Fibroblast of villous mesenchyme (primary cell): Measurements from ENCODE around the gene STAT4. TPM values are rescaled to one million over a fixed set of nuclear protein-coding genes. Genes with fewer than 3 reads are reported as not detected.

Experiments
- DNase-seq: peaks from one replicate; pipeline ENCODE4 v3.0.0-alpha.2; 2010; ENCODE audit warnings: low read depth
- H3K4me3 ChIP-seq: 2 replicates; pipeline ENCODE4 v1.5.1; 2011; ENCODE audit warnings: low read depth, mild to moderate bottlenecking, low read length
- total RNA-seq: library from RNA; depleted of rRNA; stranded (reverse); fragments of >200 nt; gene quantifications from 2 replicates; pipeline ENCODE4 v1.2.3, GENCODE V29; 2012
- TF ChIP-seq, protein P1 (sequence below): IDR thresholded peaks from 2 replicates; pipeline ENCODE4 v1.5.1; 2012; ENCODE audit warnings: low read depth, mild to moderate bottlenecking, low read length; ENCODE audit not compliant: insufficient read depth

STAT4 gene
- total RNA-seq, 1 donor: 2.6 TPM

DNA sequence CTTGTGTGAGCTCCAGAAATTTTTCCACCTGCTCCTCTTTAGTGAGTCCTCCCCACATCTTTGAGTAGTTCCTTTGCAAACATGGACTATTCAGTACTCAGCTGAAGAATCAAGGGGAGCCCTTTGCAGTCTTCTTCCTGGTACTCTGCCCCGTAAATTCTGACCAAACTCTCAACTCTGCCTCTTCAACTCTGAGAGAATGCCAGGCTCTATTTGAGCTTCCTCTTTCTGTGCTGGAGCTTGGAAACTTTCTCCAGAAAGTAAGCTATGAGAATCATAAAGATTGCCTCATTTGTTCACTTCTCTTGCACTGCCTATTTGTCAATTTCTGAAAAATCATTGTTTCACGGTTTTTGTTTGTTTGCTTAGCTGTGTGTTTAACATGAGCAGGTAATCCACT, 7.4 kb upstream of the STAT4 start:
- DNase-seq: no peak
- TF ChIP-seq, protein P1, sequence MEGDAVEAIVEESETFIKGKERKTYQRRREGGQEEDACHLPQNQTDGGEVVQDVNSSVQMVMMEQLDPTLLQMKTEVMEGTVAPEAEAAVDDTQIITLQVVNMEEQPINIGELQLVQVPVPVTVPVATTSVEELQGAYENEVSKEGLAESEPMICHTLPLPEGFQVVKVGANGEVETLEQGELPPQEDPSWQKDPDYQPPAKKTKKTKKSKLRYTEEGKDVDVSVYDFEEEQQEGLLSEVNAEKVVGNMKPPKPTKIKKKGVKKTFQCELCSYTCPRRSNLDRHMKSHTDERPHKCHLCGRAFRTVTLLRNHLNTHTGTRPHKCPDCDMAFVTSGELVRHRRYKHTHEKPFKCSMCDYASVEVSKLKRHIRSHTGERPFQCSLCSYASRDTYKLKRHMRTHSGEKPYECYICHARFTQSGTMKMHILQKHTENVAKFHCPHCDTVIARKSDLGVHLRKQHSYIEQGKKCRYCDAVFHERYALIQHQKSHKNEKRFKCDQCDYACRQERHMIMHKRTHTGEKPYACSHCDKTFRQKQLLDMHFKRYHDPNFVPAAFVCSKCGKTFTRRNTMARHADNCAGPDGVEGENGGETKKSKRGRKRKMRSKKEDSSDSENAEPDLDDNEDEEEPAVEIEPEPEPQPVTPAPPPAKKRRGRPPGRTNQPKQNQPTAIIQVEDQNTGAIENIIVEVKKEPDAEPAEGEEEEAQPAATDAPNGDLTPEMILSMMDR: no peak

DNA sequence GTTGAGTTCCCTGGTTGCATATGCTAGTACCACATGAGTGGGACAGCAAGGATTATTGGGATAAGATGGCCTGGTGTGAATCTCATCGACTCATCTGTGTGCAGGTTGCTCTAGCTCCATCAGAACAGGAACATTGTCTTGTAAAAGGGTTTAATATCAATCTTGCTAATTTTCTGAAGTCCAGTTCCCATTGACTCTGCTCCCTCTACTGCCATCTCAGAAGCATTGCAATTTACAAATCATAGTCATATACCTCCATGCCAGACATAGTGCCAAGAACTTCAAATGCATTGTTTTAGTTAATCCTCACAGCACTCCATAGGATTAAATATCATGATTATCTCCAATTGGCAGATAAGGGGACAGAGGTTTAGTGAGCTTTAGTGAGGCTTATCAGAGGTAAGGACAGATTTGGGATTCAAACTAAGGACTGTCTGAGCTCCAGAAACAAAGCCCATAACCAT, 4.8 kb upstream of the STAT4 start:
- TF ChIP-seq, protein P1: peak; percentile 70
- H3K4me3 ChIP-seq: no peak overlapping the region
- DNase-seq: peak; percentile 62

More for the DNA sequence above, 7.4 kb upstream of the STAT4 start:
- H3K4me3 ChIP-seq: no peak overlapping the region

DNA sequence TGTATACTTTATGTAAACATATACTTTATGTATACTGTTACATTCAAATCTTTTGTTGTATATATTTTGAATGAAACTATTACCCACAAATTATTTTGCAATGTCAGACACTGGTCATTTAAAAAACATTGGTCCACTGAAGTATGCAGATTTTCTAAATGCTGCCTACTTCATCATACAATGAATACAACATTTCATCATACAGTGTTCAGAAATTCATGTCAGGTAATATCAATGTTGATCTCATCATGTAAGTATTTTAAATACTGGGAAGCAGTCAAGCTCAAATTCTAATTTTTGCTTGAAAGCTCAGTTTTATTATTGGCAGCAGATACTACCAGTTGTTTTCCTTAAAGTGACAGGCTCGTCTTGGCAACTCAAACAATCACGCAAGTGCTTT, 2.9 kb upstream of the STAT4 start:
- TF ChIP-seq, protein P1: no peak
- DNase-seq: no peak
- no peak overlapping the region for H3K4me3 ChIP-seq

DNA sequence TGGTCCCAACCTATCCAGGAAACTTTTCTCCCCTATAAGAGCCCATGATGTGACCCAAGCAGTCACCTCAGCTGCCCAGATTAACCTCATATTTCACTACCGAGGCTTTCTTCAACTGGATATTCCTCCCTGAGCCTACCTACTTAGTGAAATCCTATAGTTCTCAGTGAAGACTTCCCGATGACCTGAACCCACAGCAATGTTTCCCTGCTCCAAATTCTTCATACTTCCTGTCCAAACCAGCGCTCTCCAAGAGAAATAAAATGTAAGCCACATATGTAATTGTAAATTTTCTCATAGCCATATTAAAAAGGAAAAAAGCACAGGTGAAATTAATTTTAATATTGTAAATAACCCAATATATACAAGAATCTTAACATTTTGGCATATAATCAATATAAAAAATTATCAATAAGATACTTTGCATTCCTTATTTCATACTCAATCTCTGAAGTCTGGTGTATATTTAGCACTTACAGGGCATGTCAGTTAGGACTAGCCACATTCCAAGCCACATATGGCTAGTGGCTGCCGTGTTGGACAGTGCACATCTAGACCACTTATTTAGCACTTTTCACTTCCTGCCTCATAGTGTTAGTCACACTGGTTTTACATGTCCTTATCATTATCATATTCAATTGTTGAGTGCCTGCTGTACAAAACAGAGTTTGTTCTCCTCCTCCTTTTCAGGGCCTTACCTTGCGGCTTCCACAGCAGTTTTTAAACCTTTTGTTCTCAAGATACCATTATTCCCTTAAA, 1.9 kb upstream of the STAT4 start:
- TF ChIP-seq, protein P1: no peak
- H3K4me3 ChIP-seq: no peak overlapping the region
- peak; percentile 44 for DNase-seq

DNA sequence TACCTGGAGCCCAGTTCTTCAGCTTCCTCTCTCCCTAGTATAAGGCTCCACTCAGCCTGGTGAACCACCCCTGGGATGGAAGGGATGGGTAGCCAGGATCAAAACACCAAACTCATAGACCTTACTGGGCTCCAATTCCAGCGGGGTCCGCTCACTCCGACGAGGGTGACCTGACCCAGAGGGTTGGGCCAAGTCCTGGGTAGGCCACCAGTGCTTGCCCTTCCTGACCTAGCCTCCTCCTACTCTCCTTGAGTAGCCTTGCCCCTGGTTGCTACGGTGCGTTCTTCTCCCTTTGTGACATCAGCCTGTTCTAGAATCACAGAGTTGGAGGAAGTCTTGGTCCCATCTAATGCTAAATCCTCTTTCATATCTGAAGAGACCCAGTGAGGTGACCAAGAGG, 537 bp upstream of the STAT4 start:
- TF ChIP-seq, protein P1: no peak
- DNase-seq: no peak
- no peak overlapping the region for H3K4me3 ChIP-seq

DNA sequence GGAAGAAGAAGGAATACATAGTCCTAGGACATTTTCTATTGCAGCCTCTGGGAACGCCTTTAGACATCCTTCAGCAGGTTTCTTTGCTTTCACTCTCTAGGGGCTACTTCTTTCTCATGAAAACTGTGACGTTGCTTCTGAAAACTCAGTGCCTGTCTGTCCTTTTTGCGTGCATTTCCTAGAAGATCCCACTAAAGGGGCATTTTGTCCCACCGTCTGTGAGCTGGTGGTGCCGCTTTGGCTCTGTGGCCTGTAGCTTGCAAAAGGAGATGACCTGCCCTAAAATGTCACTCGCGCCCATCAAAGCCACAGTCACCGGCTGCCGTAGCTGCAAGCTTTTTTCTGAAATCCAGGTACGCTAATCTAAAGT, 579 bp downstream of the STAT4 start:
- H3K4me3 ChIP-seq: peak overlapping the region; percentile 57
- TF ChIP-seq, protein P1: no peak
- DNase-seq: no peak

DNA sequence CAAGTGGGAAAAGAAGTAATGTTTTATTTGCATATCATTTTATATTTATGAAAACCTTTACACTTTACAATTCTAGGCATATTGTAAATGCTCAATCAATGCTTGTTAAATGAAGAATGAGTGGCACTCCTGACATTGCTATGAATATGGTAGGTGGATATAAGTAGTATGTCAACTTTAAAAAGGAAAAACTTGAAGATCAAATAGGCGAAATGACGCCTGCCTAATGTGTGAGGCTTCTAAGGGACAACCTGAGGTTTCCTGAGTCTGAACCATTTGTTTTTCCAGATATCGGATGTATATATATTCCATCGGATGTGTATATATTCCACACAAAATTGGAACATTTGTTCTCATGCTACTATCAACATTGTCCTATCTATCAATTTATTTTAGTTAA, 1.4 kb downstream of the STAT4 start:
- TF ChIP-seq, protein P1: no peak
- DNase-seq: no peak
- H3K4me3 ChIP-seq: no peak overlapping the region
